ENCODE data around the gene GOLPH3.

GOLPH3 gene

GRCh38 chr5:32159328-32160072 is 14.6 kb downstream of the GOLPH3 start:
- H3K36me3 ChIP-seq (ENCODE audit: control insufficient read depth in 2 of 2, insufficient read depth in 1 of 2, low read length in 2 of 2) = peaks cover 0 to 22% of the 10 kb centered on the region in 2 experiments; a peak in 1 of 3 replicates
- POLR2A ChIA-PET = interaction anchor here (1.3 kb wide), 1 partner anchor 15 kb away, joined by 3 read pairs; the partner anchor contains the start of gene GOLPH3

GRCh38 chr5:32158679-32158975 is 15.5 kb downstream of the GOLPH3 start:
- H3K27ac ChIP-seq (ENCODE audit: extremely low read depth, low read depth, low read length) = no peak overlapping the region

More at GRCh38 chr5:32159328-32160072, 14.6 kb downstream of the GOLPH3 start:
- H3K4me3 ChIP-seq (ENCODE audit: low read depth, low read length) = no peak overlapping the region
- H3K4me1 ChIP-seq (ENCODE audit: control insufficient read depth, insufficient read depth, low read length) = peaks cover 21% of the 10 kb centered on the region; the same call in 1 of the 2 replicates
- no peak overlapping the region for H3K27ac ChIP-seq (ENCODE audit: extremely low read depth, low read depth, low read length)
- CTCF ChIA-PET = no interaction called here
- H3K9me3 ChIP-seq (ENCODE audit: control insufficient read depth, insufficient read depth, low read depth, low read length) = no peaks in the 10 kb centered on the region
- TF ChIP-seq ZNF670 (tag by site-specific recombination; IDR thresholded peaks at IDR 0.05; ENCODE audit: low read depth) (no peak), PRDM10 (tag by site-specific recombination; IDR thresholded peaks at IDR 0.05) (peak; percentile 27)

GRCh38 chr5:32157078-32157477 is 17.0 kb downstream of the GOLPH3 start:
- H3K36me3 ChIP-seq (ENCODE audit: control insufficient read depth in 2 of 2, insufficient read depth in 1 of 2, low read length in 2 of 2) = peaks cover 0 to 12% of the 10 kb centered on the region in 2 experiments; a peak in 2 of 3 replicates
- TF ChIP-seq MZF1 (tag by site-specific recombination; IDR thresholded peaks at IDR 0.05; ENCODE audit: borderline replicate concordance) = peak; percentile 85
- no peak for TF ChIP-seq ZNF302 (tag by site-specific recombination; IDR thresholded peaks at IDR 0.05; ENCODE audit: low read depth)
- TF ChIP-seq ZNF521 (tag by site-specific recombination; IDR thresholded peaks at IDR 0.05) = no peak
- peak; percentile 21; the same call in 1 of the 2 replicates for TF ChIP-seq ZNF600 (tag by site-specific recombination; IDR thresholded peaks at IDR 0.05)
- TF ChIP-seq ZNF645 (tag by site-specific recombination; IDR thresholded peaks at IDR 0.05) = no peak
- TF ChIP-seq GLI4 (tag by site-specific recombination; IDR thresholded peaks at IDR 0.05) = no peak
- no peak for TF ChIP-seq ZNF10 (tag by site-specific recombination; IDR thresholded peaks at IDR 0.05)
- no peak for TF ChIP-seq ZFHX2 (tag by site-specific recombination; conservative IDR thresholded peaks at IDR 0.05)
- TF ChIP-seq ZNF341 (tag by site-specific recombination; IDR thresholded peaks at IDR 0.05; ENCODE audit: low read depth) = peak; percentile 66
- POLR2A ChIA-PET = interaction anchor here (1.4 kb wide), 1 partner anchor 17 kb away, joined by 6 read pairs; the partner anchor contains the start of gene GOLPH3
- H3K9me3 ChIP-seq (ENCODE audit: control insufficient read depth, insufficient read depth, low read depth, low read length) = no peaks in the 10 kb centered on the region
- H3K4me3 ChIP-seq (ENCODE audit: low read depth, low read length) = no peak overlapping the region
- CTCF ChIA-PET = interaction anchor here (1.0 kb wide), 1 partner anchor 61 kb away, joined by 3 read pairs; no protein-coding TSS in a partner anchor
- peaks cover 25% of the 10 kb centered on the region; the same call in 1 of the 2 replicates for H3K4me1 ChIP-seq (ENCODE audit: control insufficient read depth, insufficient read depth, low read length)
- H3K27ac ChIP-seq (ENCODE audit: extremely low read depth, low read depth, low read length) = no peak overlapping the region

More at GRCh38 chr5:32158679-32158975, 15.5 kb downstream of the GOLPH3 start:
- TF ChIP-seq ZNF664 (tag by site-specific recombination; IDR thresholded peaks at IDR 0.05) (no peak), PRDM1 (tag by site-specific recombination; IDR thresholded peaks at IDR 0.05) (peak; percentile 94), WT1 (tag by site-specific recombination; IDR thresholded peaks at IDR 0.05) (no peak), ZBTB10 (tag by site-specific recombination; IDR thresholded peaks at IDR 0.05) (no peak), ZNF423 (tag by site-specific recombination; IDR thresholded peaks at IDR 0.05) (no peak)
- peaks cover 0 to 13% of the 10 kb centered on the region in 2 experiments; a peak in 2 of 3 replicates for H3K36me3 ChIP-seq (ENCODE audit: control insufficient read depth in 2 of 2, insufficient read depth in 1 of 2, low read length in 2 of 2)
- no peak overlapping the region for H3K4me3 ChIP-seq (ENCODE audit: low read depth, low read length)
- ChIA-PET CTCF (no interaction called here), POLR2A (interaction anchor here (1.3 to 1.4 kb wide), 2 partner anchors 12 to 16 kb away, joined by 3 to 6 read pairs; partner anchors contain the start of gene GOLPH3)
- peaks cover 25% of the 10 kb centered on the region; the same call in 1 of the 2 replicates for H3K4me1 ChIP-seq (ENCODE audit: control insufficient read depth, insufficient read depth, low read length)
- no peaks in the 10 kb centered on the region for H3K9me3 ChIP-seq (ENCODE audit: control insufficient read depth, insufficient read depth, low read depth, low read length)
